Kidney (tissue), 14 donors: ENCODE results near the gene IL1RAPL1. TPM values are rescaled to one million over a fixed set of nuclear protein-coding genes. Genes with fewer than 3 reads are reported as not detected.

Experiments used
- DNase-seq, 5 donors: peaks; one replicate each; pipeline ENCODE4 v3.0.0-alpha.2; 2013 to 2020
- FAIRE-seq: peaks from 2 replicates; lab custom pipeline; 2012; peaks lifted over from hg19 to GRCh38; lab: Jason Lieb, UNC
- H3K27ac ChIP-seq, 2 donors: one replicate each; pipeline ENCODE4 v1.7.0; 2013; ENCODE audit warnings: low read depth in 2 of 2, low read length in 2 of 2, inconsistent platforms in 1 of 2
- H3K27me3 ChIP-seq: one replicate; pipeline ENCODE4 v1.7.1; 2013; ENCODE audit warnings: low read length, inconsistent platforms; ENCODE audit not compliant: control insufficient read depth, insufficient read depth
- H3K36me3 ChIP-seq, 3 donors: one replicate each; pipeline versions ENCODE4 v1.7.0 to v1.7.1; 2013; ENCODE audit warnings: low read length in 3 of 3, control low read depth in 1 of 3, inconsistent platforms in 1 of 3; ENCODE audit not compliant: insufficient read depth in 3 of 3, control insufficient read depth in 2 of 3
- H3K4me1 ChIP-seq, 3 donors: one replicate each; pipeline versions ENCODE4 v1.7.0 to v1.7.1; 2013; ENCODE audit warnings: low read length in 3 of 3, inconsistent platforms in 1 of 3, low read depth in 1 of 3; ENCODE audit not compliant: control insufficient read depth in 2 of 3, insufficient read depth in 2 of 3
- H3K4me3 ChIP-seq, 3 donors: one replicate each; pipeline versions ENCODE4 v1.7.0 to v1.8.1; 2013; ENCODE audit warnings: low read length in 3 of 3, control low read depth in 1 of 3, inconsistent platforms in 1 of 3
- H3K9ac ChIP-seq, 3 donors: one replicate each; pipeline versions ENCODE4 v1.7.0 to v1.7.1; 2013; ENCODE audit warnings: low read length in 3 of 3, control low read depth in 1 of 3, inconsistent platforms in 1 of 3
- H3K9me3 ChIP-seq, 3 donors: one replicate each; pipeline versions ENCODE4 v1.7.0 to v1.7.1; 2013; ENCODE audit warnings: low read length in 3 of 3, control low read depth in 1 of 3, inconsistent platforms in 1 of 3; ENCODE audit not compliant: control insufficient read depth in 2 of 3, insufficient read depth in 1 of 3
- intact Hi-C: fragments of 100-400 bp; cut with DNase I; formaldehyde crosslinking; loops from one replicate; pipeline ENCODE4 v1.11.1; 2022
- polyA plus RNA-seq: library from polyadenylated mRNA; stranded (reverse); fragments of 350-450 nt; fragmentation: Illumina TruSeq; extraction: RNeasy Lipid Tissue Mini Kit (QIAGEN cat#74804); gene quantifications from one replicate; pipeline ENCODE4 v1.2.3, GENCODE V29; 2014; ENCODE audit warnings: low read depth, low replicate concordance; ENCODE audit not compliant: insufficient read depth
- total RNA-seq: library from RNA; stranded (reverse); fragmentation: NEBNext Ultra II Directional; extraction: Animal tissue kit (Norgen Biotek cat#: 25700); gene quantifications from one replicate; pipeline ENCODE4 v1.2.1, GENCODE V29; 2021
- TF ChIP-seq, protein P1 (sequence below): IDR thresholded peaks from 3 replicates; pipeline ENCODE4 v1.5.1; 2012; ENCODE audit warnings: mild to moderate bottlenecking, moderate library complexity, borderline replicate concordance; ENCODE audit not compliant: insufficient read depth; ENCODE audit errors: extremely low read depth
- donor health status: control.
- donor health status: control.
- donor health status: control.
- donor health status: control.
- donor health status: control.
- donor health status: DM: yes; HTN: yes; CAD: no.
- donor health status: Normal renal cell carcinoma (clear cell type).

Gene IL1RAPL1
- total and polyA plus RNA-seq, 2 donors from 2014 or later, result 0.19 TPM; not detected in 1

DNA sequence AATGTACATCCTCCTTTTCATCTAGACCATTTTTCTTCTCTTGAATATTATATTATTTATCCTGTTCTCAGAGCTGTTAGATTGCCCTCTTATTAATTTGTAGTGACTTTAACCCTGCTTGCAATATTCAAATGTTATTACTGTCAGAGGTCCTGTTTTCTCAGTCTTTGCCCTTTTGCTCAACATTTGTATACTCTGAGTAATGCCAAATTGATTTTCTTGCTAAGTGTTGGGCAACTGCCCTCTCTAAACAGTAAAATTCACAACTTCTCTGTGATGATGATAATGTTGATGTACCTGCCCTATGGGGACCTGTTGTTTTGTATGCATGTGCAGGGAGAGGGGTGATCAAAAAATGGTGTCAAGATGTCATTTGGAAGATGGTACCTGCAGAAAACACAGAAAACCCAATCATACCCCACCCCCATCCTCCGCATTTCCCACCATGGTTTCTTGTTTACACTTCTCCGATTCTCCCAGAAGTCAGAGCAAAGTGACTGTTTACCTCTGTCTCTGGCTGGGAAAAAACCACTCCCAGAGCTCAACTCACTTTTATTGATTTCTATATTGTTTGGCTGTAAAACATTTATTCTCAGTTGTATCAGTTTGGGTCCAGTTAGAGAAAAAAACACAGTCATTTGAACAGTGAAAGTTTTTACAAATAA lies 694.0 kb downstream of the IL1RAPL1 start:
- FAIRE-seq, result no peak
- Histone ChIP-seq H3K36me3 (no peaks in the 10 kb centered on the region), H3K9ac (no peak overlapping the region), H3K27me3 (no peaks in the 10 kb centered on the region), H3K27ac (no peak overlapping the region), H3K4me1 (no peaks in the 10 kb centered on the region), H3K4me3 (no peak overlapping the region), H3K9me3 (no peaks in the 10 kb centered on the region)
- DNase-seq, result no peak
- TF ChIP-seq, protein P1, sequence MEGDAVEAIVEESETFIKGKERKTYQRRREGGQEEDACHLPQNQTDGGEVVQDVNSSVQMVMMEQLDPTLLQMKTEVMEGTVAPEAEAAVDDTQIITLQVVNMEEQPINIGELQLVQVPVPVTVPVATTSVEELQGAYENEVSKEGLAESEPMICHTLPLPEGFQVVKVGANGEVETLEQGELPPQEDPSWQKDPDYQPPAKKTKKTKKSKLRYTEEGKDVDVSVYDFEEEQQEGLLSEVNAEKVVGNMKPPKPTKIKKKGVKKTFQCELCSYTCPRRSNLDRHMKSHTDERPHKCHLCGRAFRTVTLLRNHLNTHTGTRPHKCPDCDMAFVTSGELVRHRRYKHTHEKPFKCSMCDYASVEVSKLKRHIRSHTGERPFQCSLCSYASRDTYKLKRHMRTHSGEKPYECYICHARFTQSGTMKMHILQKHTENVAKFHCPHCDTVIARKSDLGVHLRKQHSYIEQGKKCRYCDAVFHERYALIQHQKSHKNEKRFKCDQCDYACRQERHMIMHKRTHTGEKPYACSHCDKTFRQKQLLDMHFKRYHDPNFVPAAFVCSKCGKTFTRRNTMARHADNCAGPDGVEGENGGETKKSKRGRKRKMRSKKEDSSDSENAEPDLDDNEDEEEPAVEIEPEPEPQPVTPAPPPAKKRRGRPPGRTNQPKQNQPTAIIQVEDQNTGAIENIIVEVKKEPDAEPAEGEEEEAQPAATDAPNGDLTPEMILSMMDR, result no peak
- intact Hi-C loops, result no loop called here

DNA sequence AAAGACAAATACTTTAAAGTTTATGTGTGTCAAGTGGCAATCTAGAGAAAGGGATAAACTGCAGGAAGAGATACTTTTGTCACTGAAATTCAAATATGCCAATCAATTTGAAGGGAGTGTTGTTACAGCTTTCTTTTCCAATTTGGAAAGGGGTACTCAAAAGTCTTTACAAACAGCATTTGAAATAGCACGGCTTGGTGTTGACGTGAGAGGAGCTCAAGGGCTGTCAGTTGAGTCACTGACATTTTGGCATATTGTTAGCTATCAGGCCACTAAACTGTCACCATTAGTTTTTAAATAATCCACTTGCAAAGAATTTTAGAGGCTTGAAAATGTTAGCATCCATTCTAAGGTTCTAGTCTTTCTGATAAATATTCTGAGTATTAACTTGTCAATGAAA lies 698.4 kb downstream of the IL1RAPL1 start:
- Histone ChIP-seq H3K9ac (no peak overlapping the region), H3K27ac (no peak overlapping the region), H3K4me3 (no peak overlapping the region), H3K4me1 (no peaks in the 10 kb centered on the region), H3K36me3 (no peaks in the 10 kb centered on the region), H3K27me3 (no peaks in the 10 kb centered on the region), H3K9me3 (no peaks in the 10 kb centered on the region)
- DNase-seq (no peak), FAIRE-seq (no peak)
- intact Hi-C loops, result no loop called here
- TF ChIP-seq, protein P1, result no peak

DNA sequence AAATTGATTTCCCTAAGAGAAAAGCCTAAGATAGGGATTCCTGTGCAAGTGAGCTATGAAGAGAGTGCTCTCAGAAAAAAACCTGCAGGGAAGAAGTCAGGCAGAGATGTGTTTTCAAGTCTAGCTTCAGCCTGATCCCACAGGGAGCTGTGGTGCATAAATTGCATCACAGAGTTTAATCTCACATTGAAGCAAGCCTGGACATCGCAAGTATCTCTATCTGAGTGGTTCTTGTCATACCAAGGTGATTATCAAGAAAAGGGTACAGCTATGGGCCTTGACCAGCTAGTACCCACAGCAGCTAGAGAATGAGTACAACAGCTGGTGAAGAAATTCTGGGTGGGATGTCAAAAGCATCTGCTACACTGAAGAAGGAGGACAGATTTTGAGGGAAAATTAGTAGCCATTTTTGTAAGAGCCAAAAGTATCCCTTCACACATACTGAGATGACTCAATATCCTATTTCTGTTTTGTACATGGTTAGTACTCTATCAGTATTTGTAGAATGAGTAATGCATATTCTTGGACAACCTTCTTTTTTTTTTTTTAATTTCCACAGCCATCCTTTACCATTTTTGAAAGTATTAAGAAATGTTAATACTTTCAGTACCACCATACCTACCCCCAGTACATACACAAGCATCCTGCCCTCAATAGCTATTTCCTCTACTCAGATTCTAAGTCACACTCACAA lies 708.9 kb downstream of the IL1RAPL1 start:
- H3K4me3 ChIP-seq, result no peak overlapping the region
- no peaks in the 10 kb centered on the region for H3K9me3 ChIP-seq
- intact Hi-C loops, result no loop called here
- FAIRE-seq, result no peak
- no peaks in the 10 kb centered on the region for H3K4me1 ChIP-seq
- TF ChIP-seq, protein P1, result no peak
- H3K27ac ChIP-seq, result no peak overlapping the region
- H3K36me3 ChIP-seq, result no peaks in the 10 kb centered on the region
- no peak overlapping the region for H3K9ac ChIP-seq
- no peaks in the 10 kb centered on the region for H3K27me3 ChIP-seq
- no peak for DNase-seq
